Measurements from ENCODE around the gene CIBAR2.
"Not testable (repeated sequence)": the region's sequence is repeated elsewhere in the genome, so short reads cannot be mapped to it uniquely, and the experiment has no call there.

The CIBAR2 gene

GRCh38 chr16:85127379-85127723 lies 15.1 kb upstream of the CIBAR2 start:
- DNase-seq, result no peak

GRCh38 chr16:85126705-85127378 lies 14.6 kb upstream of the CIBAR2 start:
- DNase-seq, result peak; percentile 97

- no peak for DNase-seq
Observed at GRCh38 chr16:85126394-85126704, 14.1 kb upstream of the CIBAR2 start.

GRCh38 chr16:85125570-85126393 lies 13.5 kb upstream of the CIBAR2 start:
- no peak for DNase-seq

GRCh38 chr16:85124636-85125346 lies 12.5 kb upstream of the CIBAR2 start:
- DNase-seq, result peak; percentile 60

- no peak for DNase-seq
Observed at GRCh38 chr16:85123891-85124635, 11.8 kb upstream of the CIBAR2 start.

- DNase-seq, result not testable (repeated sequence)
Observed at GRCh38 chr16:85123441-85123840, 11.2 kb upstream of the CIBAR2 start.

- no peak for DNase-seq
Observed at GRCh38 chr16:85120006-85120340, 7.7 kb upstream of the CIBAR2 start.

- DNase-seq, result no peak
Observed at GRCh38 chr16:85117418-85117817, 5.1 kb upstream of the CIBAR2 start.

- peak; percentile 36 for DNase-seq
Observed at GRCh38 chr16:85114909-85115567, 2.8 kb upstream of the CIBAR2 start.

- DNase-seq, result no peak
Observed at GRCh38 chr16:85113913-85114312, 1.6 kb upstream of the CIBAR2 start.

- DNase-seq, result no peak
Observed at GRCh38 chr16:85113168-85113733, 979 bp upstream of the CIBAR2 start.

- no peak for DNase-seq
Observed at GRCh38 chr16:85111184-85111583, 1.1 kb downstream of the CIBAR2 start.

- no peak for DNase-seq
Observed at GRCh38 chr16:85110105-85110504, 2.2 kb downstream of the CIBAR2 start.

GRCh38 chr16:85107532-85107931 lies 4.7 kb downstream of the CIBAR2 start:
- DNase-seq, result no peak

GRCh38 chr16:85107083-85107482 lies 5.2 kb downstream of the CIBAR2 start:
- DNase-seq, result no peak

GRCh38 chr16:85105475-85105874 lies 6.8 kb downstream of the CIBAR2 start:
- no peak for DNase-seq

- DNase-seq, result no peak
Observed at GRCh38 chr16:85104821-85105391, 7.4 kb downstream of the CIBAR2 start.

GRCh38 chr16:85104147-85104546 lies 8.1 kb downstream of the CIBAR2 start:
- DNase-seq, result no peak

- no peak for DNase-seq
Observed at GRCh38 chr16:85103114-85104079, 8.9 kb downstream of the CIBAR2 start.

All from DMS 273 treated with DMSO at 0.1 percent for 48 hours (cell line).